ENCODE data around the gene GABARAP.

- TF ChIP-seq CTCF (IDR thresholded peaks at IDR 0.05; ENCODE audit: poor library complexity) (no peak), EZH2 (IDR thresholded peaks at IDR 0.05; ENCODE audit: borderline replicate concordance) (no peak), EZH2phosphoT487 (IDR thresholded peaks at IDR 0.05; ENCODE audit: low read depth, severe bottlenecking, unreplicated experiment) (no peak)
Measured at GRCh38 chr17:7191069-7191468, 51.2 kb downstream of the GABARAP start.

Measured in hepatocyte (in vitro differentiated cells).